Measurements from ENCODE around the gene ZNF236.
"Not testable (repeated sequence)": the region's sequence is repeated elsewhere in the genome, so short reads cannot be mapped to it uniquely, and the experiment has no call there.

ZNF236 gene

GRCh38 chr18:76963936-76964335 is 141.6 kb downstream of the ZNF236 start:
- TF ChIP-seq, protein P1, sequence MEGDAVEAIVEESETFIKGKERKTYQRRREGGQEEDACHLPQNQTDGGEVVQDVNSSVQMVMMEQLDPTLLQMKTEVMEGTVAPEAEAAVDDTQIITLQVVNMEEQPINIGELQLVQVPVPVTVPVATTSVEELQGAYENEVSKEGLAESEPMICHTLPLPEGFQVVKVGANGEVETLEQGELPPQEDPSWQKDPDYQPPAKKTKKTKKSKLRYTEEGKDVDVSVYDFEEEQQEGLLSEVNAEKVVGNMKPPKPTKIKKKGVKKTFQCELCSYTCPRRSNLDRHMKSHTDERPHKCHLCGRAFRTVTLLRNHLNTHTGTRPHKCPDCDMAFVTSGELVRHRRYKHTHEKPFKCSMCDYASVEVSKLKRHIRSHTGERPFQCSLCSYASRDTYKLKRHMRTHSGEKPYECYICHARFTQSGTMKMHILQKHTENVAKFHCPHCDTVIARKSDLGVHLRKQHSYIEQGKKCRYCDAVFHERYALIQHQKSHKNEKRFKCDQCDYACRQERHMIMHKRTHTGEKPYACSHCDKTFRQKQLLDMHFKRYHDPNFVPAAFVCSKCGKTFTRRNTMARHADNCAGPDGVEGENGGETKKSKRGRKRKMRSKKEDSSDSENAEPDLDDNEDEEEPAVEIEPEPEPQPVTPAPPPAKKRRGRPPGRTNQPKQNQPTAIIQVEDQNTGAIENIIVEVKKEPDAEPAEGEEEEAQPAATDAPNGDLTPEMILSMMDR (IDR thresholded peaks at IDR 0.05; ENCODE audit: low read depth, low read length, missing control alignments): no peak
- no peak for DNase-seq (ENCODE audit: extremely low read depth, low read depth)
- H3K4me3 ChIP-seq (replicated peaks; ENCODE audit: low read depth, low read length): no peak overlapping the region

GRCh38 chr18:76965555-76966151 is 143.3 kb downstream of the ZNF236 start:
- DNase-seq (ENCODE audit: extremely low read depth, low read depth); H3K4me3 ChIP-seq (replicated peaks; ENCODE audit: low read depth, low read length): not testable (repeated sequence)

DNA sequence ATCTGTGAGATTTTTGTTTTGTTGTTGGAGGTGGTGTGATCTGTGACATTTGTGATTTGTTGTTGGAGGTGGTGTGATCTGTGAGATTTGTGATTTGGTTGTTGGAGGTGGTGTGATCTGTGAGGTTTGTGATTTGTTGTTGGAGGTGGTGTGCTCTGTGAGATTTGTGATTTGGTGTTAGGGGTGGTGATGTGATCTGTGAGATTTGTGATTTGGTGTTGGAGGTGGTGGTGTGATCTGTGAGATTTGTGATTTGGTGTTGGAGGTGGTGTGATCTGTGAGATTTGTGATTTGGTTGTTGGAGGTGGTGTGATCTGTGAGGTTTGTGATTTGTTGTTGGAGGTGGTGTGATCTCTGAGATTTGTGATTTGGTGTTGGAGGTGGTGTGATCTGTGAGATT is 144.9 kb downstream of the ZNF236 start:
- not testable (repeated sequence) for DNase-seq (ENCODE audit: extremely low read depth, low read depth); H3K4me3 ChIP-seq (replicated peaks; ENCODE audit: low read depth, low read length)

- H3K4me3 ChIP-seq (replicated peaks; ENCODE audit: low read depth, low read length): no peak overlapping the region
- TF ChIP-seq, protein P1 (IDR thresholded peaks at IDR 0.05; ENCODE audit: low read depth, low read length, missing control alignments): no peak
- DNase-seq (ENCODE audit: extremely low read depth, low read depth): no peak
Measured at GRCh38 chr18:76967721-76968472, 145.5 kb downstream of the ZNF236 start.

- TF ChIP-seq, protein P1 (IDR thresholded peaks at IDR 0.05; ENCODE audit: low read depth, low read length, missing control alignments): no peak
- no peak for DNase-seq (ENCODE audit: extremely low read depth, low read depth)
- H3K4me3 ChIP-seq (replicated peaks; ENCODE audit: low read depth, low read length): no peak overlapping the region
Measured at GRCh38 chr18:76970770-76971559, 148.6 kb downstream of the ZNF236 start.

- TF ChIP-seq, protein P1 (IDR thresholded peaks at IDR 0.05; ENCODE audit: low read depth, low read length, missing control alignments): no peak
- no peak overlapping the region for H3K4me3 ChIP-seq (replicated peaks; ENCODE audit: low read depth, low read length)
- DNase-seq (ENCODE audit: extremely low read depth, low read depth): no peak
Measured at GRCh38 chr18:76972241-76972640, 149.9 kb downstream of the ZNF236 start.

DNA sequence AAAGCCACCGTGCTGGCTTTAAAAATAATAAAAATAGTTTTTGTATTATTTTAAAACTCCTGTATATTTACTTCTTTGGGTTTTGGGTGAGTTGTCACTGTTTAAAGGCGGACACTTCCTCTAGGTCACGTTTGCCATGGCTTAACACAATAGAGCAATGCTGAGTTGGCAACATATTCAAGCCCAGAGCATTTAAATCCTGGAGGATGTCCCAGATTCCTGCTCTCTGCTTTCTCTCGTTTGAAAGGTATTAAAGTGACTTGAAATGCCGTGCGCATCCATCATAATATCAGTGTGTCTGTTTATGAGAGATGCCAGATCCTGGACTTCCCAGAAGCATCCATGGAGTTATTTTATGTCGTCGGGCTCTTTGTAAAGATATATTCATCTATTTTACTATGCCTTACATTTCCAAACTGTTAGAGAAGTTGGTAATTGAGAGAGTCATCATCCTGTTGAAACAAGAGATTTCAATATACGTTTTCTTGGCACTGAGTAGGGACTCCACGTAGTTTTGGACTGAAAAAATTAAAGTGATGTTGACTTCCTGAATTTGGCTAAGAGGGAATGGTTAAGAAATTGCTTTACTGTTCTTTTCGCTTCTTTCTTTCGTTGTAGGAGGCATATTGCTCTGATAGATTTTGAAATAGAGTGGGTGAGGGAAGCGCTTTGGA is 150.6 kb downstream of the ZNF236 start:
- no peak for DNase-seq (ENCODE audit: extremely low read depth, low read depth)
- TF ChIP-seq, protein P1 (IDR thresholded peaks at IDR 0.05; ENCODE audit: low read depth, low read length, missing control alignments): no peak
- no peak overlapping the region for H3K4me3 ChIP-seq (replicated peaks; ENCODE audit: low read depth, low read length)

All from HFF-Myc (cell line).